GF-D8 (cell line): ENCODE measurements around the gene TAF8.

Experiments
- DNase-seq: peaks from one replicate; lab custom pipeline; 2025; lab: John Stamatoyannopoulos, UW

The TAF8 gene

GRCh38 chr6:42100029-42100901 lies 49.9 kb downstream of the TAF8 start:
- DNase-seq, result no peak

- no peak for DNase-seq
Measured at GRCh38 chr6:42101186-42101657, 50.9 kb downstream of the TAF8 start.

GRCh38 chr6:42103216-42103615 lies 52.9 kb downstream of the TAF8 start:
- no peak for DNase-seq

DNA sequence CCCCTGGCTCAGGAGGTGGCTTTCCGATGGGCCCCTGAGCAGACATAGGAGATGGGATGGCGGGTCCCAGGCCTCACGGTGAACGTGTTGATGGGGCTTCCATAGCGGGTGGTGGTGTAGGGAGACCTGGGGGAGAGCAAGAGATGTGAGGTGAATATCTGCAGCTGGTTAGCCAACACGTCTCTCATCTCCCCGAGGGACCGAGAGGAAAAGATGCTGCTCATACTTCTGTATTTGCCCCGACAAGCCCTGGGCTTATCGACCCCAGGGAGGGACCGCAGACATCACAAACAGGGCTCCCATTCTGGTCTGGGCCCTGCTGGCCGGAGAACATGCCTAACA lies 53.4 kb downstream of the TAF8 start:
- DNase-seq, result no peak

GRCh38 chr6:42104095-42104803 lies 53.9 kb downstream of the TAF8 start:
- peak; percentile 10 for DNase-seq

- no peak for DNase-seq
Measured at GRCh38 chr6:42104804-42105125, 54.4 kb downstream of the TAF8 start.

DNA sequence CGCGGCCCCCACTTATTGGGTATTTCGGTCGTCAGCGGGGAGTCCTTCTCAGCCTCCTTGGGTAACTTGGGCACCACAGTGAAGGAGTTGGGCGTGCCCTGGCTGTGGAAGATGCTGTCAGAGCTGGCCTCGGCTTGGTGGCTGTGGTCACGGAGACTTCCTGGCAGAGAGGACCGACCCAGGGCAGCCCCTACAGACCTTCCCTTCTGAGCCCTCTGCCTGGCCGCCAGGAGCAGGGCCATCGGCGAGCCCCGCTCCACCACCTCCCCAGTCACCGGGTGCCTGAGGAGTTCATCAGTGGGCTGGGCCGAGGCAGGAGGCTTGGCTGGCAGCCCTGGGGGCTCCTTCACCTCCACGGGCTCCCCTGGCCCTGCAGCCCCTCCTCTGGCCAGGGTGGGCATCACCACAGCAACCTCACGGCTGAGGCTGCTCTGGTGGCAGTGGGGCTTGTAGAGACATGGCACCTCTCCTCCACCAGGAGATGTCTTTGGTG lies 54.9 kb downstream of the TAF8 start:
- no peak for DNase-seq

DNA sequence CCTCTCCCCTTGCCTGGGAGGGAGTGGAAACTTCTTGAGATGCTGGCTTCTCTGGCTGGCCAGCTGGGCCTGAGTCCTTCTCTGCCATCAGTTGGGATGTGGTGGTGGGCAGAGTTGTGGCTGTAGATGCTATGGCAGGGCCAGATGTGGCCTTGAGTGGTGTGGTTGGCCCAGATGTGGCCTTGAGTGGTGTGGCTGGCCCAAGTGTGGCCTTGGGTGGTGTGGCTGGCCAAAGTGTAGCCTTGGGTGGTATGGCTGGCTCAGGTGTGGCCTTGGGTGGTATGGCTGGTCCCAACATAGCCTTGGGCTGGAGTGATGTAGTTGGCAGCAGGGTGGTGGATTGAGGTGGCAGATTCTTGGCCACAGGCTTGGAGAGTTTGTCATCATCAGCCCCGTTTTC lies 55.4 kb downstream of the TAF8 start:
- no peak for DNase-seq

GRCh38 chr6:42106112-42107023 lies 56.0 kb downstream of the TAF8 start:
- DNase-seq, result no peak

DNA sequence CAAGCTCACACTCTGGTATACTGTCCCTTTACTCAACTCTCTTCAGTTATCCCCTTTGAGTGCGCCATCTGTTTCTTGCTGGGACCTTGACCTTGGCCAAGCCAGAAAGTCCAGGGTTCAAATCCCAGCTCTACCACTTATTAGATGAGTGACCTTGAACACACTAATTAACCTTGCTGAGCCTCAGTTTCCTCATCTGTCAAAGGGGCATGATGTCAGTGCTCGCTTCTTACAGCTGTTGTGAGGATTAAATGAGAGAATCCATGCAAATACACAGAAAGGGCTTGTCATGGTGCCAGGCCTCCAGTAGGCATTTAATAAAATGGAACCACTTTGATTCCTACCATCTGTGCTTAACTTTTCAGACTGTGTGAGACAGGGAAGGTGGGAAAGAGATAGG lies 57.7 kb downstream of the TAF8 start:
- no peak for DNase-seq

GRCh38 chr6:42110683-42111082 lies 60.4 kb downstream of the TAF8 start:
- no peak for DNase-seq

- DNase-seq, result no peak
Measured at GRCh38 chr6:42112351-42112750, 62.0 kb downstream of the TAF8 start.

DNA sequence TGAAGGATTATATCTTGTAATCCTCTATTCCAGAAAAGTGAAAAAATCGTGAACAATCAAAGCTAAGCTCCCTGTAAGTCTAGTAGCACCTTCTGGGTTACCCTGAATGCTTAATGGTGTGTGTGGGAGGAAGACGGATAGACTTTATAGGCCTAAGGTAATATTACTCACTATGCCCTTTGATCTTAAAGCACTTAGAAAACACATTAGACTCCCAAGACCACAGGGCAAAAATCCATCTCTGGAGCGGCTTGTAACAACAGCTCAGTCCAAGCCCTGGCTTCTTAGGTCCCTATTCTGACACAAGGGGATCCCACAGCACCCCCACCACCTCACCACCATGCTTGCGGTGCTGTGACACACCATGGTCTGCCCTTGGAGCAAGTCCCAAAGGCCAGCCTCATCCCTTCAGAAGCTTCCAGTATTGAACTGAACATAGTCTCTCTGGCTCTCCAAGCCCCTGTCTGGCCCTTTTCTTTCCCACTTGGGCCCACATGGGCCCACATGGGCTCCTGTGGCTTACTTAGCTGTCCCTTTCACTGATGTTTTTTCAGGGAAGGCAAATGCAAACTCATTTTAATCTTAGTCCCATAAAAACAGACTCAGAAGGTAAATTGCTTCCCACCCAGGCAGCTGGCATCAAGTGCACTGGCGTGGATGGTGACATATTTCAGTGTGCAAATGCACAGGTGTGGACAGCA lies 63.8 kb downstream of the TAF8 start:
- DNase-seq, result no peak

GRCh38 chr6:42117843-42118161 lies 67.5 kb downstream of the TAF8 start:
- DNase-seq, result no peak

GRCh38 chr6:42118162-42119001 lies 68.1 kb downstream of the TAF8 start:
- DNase-seq, result no peak

DNA sequence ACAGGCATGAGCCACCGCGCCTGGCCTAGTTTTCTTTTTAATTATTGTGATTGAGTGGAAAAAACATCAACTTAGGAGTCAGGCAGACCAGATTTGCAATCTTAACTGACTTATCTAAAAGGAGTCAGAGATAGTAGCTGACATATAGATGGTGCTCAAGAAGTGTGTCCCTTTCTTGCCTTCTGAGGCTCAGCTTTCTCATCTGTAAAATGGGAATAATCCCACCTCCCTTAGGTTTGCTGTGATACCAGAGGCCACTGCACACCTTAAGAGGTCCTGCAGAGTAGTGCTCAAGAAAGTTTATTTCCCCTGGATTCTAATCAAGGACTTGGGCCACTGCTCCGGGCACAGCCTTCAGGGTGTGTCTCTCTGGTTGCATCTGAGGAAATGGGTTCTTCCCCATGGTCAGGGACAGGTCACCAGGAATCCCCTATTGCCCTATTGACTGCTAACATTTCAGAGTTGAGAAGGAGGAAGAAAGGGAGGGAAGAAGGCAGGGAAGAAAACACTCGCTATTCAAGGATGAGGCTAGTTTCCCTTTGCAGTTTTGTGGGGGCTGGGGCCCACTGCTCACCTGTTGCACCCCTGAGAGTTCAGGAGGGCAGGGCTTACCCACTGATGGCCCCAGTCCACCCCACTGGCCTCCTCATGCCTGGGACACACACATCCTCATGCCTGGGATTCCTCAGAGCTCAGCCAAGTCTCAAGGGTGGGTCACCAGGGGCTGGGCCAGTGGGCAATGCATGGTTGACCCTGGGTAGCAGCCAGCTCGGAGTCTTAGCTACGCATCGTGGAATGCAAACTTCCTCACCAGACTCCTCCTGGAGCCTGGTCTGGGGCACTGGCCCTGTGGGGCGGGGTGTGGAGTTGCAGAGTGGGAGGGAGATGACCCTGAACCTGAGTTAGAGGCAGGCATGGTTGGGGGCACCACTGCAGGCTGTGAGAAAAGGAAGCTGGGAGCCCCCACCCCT lies 70.9 kb downstream of the TAF8 start:
- DNase-seq, result no peak

GRCh38 chr6:42123379-42124103 lies 73.2 kb downstream of the TAF8 start:
- DNase-seq, result no peak

- DNase-seq, result no peak
Measured at GRCh38 chr6:42124223-42124836, 74.0 kb downstream of the TAF8 start.

DNA sequence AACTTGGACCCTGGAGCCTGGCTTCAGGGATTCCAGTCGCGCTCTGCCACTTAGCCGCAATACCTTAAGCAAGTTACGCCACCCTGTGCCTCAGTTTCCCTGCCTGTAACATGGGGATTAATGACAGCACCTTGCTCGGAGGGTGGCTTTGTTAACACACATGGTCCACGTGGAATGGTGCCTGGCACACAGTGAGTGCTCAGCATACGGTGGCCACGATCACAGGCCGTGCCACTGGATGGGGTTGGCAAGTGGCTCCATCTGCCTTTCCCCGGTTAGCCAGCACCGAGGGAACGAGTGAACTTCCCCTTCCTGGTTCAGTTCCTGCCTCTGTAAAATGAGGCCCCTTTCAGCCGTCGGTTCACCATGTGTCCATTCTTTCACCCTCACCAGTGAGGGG lies 74.9 kb downstream of the TAF8 start:
- DNase-seq, result no peak
